Measurements from ENCODE around the gene SCIMP. TPM values are rescaled to one million over a fixed set of nuclear protein-coding genes. Genes with fewer than 3 reads are reported as not detected.
"Not testable (repeated sequence)": the region's sequence is repeated elsewhere in the genome, so short reads cannot be mapped to it uniquely, and the experiment has no call there.

Gene SCIMP
- total RNA-seq, 1 donor from 2014 or later = 2.9 TPM

GRCh38 chr17:5184288-5184687 is 50.4 kb downstream of the SCIMP start:
- DNase-seq (ENCODE audit: low spot score) = no peak

DNA sequence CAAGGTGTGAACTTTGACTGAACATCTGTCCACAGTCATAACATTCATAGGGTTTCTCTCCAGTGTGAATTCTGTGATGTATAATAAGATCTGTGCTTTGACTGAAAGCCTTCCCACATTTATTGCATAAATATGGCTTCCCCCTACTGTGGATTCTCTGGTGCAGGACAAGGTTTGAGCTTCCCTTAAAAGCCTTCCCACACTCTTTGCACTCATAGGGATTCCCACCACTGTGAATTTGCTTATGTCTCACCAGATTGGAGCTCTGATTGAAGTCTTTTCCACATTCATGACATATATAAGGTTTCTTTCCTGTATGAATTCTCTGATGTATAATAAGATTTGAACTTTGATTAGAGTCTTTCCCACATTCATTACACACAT is 51.3 kb downstream of the SCIMP start:
- no peak for DNase-seq (ENCODE audit: low spot score)

DNA sequence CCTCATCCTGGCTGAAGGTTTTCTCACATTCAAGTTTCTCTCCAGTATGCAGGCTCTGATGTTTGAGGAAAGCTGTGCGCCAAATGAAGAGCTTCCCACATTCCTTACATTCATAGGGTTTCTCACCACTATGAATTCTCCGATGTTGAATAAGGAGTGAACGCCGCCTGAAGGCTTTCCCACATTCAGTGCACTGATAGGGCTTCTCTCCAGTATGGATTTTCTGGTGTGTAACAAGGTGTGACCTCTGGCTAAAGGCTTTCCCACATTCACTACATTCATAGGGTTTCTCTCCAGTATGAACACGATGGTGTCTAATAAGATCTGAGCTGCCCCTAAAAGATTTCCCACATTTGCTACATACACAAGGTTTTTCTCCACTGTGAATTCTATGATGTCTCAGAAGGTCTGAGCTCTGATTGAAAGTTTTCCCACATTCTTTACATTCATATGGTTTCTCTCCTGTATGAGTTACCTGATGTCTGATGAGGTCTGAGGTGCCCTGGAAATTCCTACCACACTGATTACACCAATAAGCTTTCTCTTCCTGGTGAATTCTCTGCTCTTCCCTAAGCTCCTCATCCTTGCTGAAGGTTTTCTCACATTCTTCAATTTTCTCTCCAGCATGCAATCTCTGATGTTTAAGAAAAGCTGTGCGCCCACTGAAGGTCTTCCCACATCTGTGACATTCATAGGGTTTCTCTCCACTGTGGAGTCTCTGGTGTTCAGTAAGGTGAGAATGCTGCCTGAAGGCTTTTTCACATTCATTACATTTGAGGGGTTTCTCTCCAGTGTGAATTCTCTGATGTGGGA is 51.9 kb downstream of the SCIMP start:
- DNase-seq (ENCODE audit: low spot score) = no peak

DNA sequence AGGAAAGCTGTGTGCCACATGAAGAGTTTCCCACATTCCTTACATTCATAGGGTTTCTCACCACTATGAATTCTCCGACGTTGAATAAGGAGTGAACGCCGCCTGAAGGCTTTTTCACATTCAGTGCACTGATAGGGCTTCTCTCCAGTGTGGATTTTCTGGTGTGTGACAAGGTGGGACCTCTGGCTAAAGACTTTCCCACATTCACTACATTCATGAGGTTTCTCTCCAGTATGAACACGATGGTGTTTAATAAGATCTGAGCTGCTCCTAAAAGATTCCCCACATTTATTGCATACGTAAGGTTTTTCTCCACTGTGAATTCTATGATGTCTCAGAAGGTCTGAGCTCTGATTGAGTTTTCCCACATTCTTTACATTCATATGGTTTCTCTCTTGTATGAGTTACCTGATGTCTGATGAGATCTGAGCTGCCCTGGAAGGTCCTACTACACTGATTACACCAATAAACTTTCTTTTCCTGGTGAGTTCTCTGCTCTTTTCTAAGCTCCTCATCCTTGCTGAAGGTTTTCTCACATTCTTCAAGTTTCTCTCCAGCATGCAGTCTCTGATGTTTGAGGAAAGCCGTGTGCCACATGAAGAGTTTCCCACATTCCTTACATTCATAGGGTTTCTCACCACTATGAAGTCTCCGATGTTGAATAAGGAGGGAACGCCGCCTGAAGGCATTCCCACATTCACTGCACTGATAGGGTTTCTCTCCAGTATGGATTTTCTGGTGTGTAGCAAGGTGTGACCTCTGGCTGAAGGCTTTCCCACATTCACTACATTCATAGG is 53.0 kb downstream of the SCIMP start:
- DNase-seq (ENCODE audit: low spot score) = no peak

DNA sequence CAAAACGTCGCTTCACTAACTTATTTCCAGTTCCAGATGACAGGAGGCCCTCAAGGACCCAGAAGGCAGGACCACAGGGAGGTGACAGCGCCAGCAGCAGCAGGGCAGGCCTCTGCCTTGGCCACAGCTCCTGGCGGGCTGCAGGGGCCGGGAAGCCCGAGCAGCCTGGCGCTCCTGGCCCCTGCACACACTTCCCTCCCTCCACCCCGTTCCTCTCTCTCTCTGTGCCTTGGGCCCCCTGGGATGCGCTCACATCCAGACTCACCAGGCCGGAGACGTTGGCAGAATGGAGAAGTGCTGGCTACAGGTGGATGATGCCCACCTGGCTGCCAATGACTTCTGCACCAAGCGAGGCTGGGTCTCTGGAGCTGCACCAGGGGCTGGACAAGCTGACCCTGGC is 55.7 kb downstream of the SCIMP start:
- no peak for DNase-seq (ENCODE audit: low spot score)

- DNase-seq (ENCODE audit: low spot score) = not testable (repeated sequence)
These were observed 59.6 kb downstream of the SCIMP start for GRCh38 chr17:5175027-5175426.

DNA sequence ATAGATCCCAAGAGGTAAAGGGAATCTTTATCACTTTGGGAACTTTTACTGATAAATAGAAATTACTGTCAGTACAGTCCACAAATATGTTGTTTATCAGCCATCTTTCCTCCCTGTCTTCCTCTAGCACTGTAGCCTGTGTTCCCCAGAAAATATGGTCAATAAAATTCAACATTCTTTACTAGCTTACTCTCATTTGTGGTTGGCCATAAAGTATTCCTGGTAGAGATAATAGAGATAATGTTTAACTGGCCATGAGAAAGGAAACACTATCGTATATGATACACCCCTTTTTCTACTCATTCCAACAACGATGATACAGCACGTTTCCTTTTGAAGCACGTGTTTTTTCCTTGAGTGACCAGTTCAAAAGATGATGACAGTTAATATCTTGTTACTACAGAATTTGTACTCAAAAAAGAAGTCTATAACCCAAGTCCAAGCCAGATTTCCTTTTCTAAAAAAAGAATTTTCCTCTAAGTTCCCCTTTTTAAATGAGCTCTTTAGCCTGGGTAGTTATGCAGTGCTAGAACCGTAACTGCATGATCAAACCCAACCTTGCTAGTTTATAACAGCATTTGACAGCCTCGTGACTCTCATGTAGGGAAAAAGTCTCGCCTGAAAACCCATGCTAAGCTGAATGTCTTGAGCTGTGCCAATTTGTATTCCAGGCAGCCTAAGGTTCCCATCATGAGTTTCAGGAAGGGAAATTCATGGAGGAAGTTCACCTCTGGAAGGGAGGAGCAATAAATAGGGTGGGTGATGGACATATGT is 68.7 kb downstream of the SCIMP start:
- DNase-seq (ENCODE audit: low spot score) = not testable (repeated sequence)

GRCh38 chr17:5164436-5164835 is 70.2 kb downstream of the SCIMP start:
- no peak for DNase-seq (ENCODE audit: low spot score)

GRCh38 chr17:5161793-5162192 is 72.9 kb downstream of the SCIMP start:
- not testable (repeated sequence) for DNase-seq (ENCODE audit: low spot score)

DNA sequence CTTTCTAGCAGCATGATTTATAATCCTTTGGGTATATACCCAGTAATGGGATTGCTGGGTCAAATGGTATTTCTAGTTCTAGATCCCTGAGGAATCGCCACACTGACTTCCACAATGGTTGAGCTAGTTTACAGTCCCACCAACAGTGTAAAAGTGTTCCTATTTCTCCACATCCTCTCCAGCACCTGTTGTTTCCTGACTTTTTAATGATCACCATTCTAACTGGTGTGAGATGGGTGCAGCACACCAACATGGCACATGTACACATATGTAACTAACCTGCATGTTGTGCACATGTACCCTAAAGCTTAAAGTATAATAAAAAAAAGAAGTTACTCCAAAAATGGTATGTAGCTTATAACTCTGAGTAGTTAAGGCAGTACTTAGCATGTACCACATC is 74.0 kb downstream of the SCIMP start:
- not testable (repeated sequence) for DNase-seq (ENCODE audit: low spot score)

Other genes with a start within 250 kb of the SCIMP start
- 86.0 TPM for gene CAMTA2, start 247.2 kb downstream of the SCIMP start, total RNA-seq
- gene INCA1, start 237.3 kb downstream of the SCIMP start, total RNA-seq = 1.1 TPM
- gene KIF1C, start 236.9 kb downstream of the SCIMP start, total RNA-seq = 141 TPM
- gene SLC52A1, start 199.4 kb downstream of the SCIMP start, total RNA-seq = 2.5 TPM
- gene ZFP3, start 156.4 kb downstream of the SCIMP start, total RNA-seq = 9.1 TPM
- gene ZNF232, start 123.0 kb downstream of the SCIMP start, total RNA-seq = 5.9 TPM
- 0.08 TPM for gene USP6, start 118.8 kb downstream of the SCIMP start, total RNA-seq
- 13.5 TPM for gene ZNF594, start 43.0 kb downstream of the SCIMP start, total RNA-seq
- gene RABEP1, start 47.4 kb upstream of the SCIMP start, total RNA-seq = 40.4 TPM
- gene NUP88, start 184.8 kb upstream of the SCIMP start, total RNA-seq = 73.9 TPM
- 41.7 TPM for gene RPAIN, start 185.3 kb upstream of the SCIMP start, total RNA-seq
- 143 TPM for gene C1QBP, start 204.3 kb upstream of the SCIMP start, total RNA-seq
- gene DHX33, start 234.1 kb upstream of the SCIMP start, total RNA-seq = 15.8 TPM

All from ureter (tissue), 1 donor.